DMS114 treated with DMSO at 0.1 percent for 48 hours (cell line): ENCODE results near the gene GPR17.

Experiments used
- DNase-seq: peaks from one replicate; lab custom pipeline; 2025; ENCODE audit not compliant: unreplicated experiment; lab: John Stamatoyannopoulos, UW

GPR17 gene

DNA sequence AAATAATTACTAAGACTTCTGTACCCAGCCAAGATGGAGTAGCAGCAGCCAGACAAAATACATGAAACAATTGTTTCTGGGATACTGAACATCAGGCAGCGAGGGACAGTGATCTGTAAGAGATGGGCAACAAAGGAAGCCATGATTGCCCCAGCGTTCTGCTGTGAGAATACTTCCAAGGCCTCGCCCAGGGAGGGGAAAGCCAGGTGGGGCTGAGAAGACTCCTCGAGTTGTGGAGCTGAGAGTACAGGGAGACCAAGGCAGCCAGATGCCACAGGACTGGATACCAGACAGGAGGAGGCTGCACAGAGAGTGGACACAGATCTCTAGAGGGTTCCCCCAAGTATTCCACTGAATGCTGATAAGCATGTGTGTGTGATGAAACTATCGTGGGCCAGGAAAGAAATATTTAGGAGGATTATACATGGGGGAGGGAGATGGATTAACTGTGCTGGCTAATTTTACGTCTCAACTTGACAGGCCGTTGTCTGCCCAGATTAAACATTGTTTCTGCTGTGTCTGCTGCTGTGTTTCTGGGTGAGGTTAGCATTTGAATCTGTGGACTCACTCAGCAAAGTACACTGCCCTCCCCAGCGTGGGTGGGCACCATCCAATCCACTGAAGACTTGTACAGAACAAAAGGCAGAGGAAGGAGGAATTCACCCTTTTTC lies 39.6 kb downstream of the GPR17 start:
- DNase-seq = no peak

GRCh38 chr2:127688405-127688804 lies 42.5 kb downstream of the GPR17 start:
- no peak for DNase-seq

DNA sequence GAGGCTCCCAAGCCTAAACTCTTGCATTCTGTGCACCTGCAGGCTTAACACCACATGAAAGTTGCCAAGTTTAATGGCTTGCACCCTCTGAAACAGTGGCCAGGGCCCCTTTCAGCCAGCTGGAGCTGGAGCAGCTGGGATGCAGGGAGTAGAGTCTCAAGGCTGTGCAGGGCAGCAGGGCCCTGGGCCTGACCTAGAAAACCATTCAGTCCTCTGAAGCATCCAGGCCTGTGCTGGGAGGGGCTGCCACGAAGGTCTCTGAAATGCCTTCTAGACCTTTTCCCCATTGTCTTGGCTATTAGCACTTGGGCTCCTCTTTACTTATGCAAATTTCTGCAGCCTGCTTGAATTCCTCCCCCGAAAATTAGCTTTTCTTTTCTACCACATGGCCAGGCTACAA lies 44.7 kb downstream of the GPR17 start:
- no peak for DNase-seq

- DNase-seq = no peak
These were observed 49.0 kb downstream of the GPR17 start for GRCh38 chr2:127694986-127695385.

DNA sequence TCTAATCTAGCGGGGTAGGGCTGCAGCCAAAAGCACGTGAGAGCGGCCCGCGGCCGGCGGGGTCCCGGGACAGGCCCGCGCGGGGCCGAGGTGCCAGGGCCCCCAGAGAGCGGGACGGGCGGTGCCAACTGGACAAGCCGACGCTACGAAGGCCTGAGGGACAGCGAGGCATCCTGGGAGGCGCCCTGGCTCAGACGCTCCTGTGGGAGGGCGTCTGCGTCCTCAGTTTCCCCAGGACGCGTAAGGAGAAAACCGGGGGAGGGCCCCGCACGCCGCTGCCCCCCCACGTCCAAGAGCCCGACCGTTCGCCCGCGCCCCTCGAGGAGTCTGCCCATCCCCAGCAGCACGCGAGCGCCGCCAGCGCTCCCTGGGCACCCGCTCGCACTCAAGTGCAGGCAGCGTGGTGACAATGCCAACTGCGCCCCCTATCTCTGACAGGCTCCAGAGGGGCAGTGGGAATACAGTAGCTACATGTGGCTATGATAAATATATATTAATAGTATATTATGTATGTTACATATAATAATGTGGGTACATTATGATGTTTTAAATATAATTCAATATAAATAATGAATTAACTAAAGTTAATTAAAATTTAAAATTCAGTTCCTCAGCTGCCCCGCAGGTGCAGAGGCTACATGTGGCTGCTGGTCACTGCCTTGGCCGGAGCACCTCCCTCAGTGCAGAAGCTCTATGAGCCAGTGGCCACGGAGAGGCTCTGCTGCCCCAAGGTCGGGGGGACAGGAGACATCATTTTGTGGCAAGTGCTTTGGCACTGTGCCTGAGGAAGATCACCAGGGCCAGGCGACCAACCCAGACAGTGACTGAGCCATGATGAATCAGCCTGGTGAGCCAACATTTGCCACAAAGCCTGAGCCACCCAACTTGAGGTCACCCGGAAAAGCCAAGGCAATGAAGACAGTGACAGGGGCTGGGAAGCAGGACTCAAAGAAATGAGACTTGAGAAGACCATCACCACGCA lies 49.8 kb downstream of the GPR17 start:
- peak; percentile 38 for DNase-seq

GRCh38 chr2:127697482-127698180 lies 51.7 kb downstream of the GPR17 start:
- no peak for DNase-seq

DNA sequence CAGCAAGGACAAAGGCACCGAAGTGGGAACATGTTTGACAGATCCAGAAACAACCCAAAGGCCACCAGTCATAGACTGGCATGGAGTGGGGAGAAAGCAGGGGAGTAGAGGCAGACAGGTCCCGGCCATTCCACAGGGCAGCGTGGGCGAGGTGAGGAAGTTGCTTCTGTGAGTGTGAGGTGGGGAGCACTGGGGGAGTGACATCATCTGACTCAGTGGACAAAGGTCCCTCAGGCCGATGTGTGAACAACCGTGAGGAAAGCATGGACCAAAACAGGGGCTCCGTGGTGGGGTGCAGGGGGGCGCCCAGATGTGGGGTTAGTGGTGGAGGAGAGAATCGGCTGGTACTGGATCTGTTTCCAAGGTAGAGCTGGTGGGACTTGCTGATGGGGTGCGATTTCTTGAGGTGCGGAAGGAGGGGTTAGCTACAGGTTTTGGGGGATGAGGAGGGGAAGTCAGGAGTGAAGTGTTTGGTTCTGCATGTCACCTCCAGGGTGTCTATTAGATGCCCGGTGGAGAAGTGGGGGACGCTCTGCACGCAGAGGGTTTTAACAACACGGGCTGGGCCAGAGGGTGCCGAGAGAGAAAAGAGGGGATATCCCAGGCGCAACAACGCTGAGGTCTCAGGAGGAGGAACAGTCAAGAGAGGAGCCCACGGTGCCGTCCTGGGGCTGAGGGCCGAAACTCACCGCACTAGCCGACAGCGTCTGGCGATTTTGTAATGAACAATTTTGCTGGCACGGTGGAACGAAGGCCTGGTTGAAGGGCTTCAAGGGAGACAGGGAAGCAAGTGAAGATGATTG lies 52.8 kb downstream of the GPR17 start:
- DNase-seq = no peak

GRCh38 chr2:127700527-127701192 lies 54.7 kb downstream of the GPR17 start:
- no peak for DNase-seq

DNA sequence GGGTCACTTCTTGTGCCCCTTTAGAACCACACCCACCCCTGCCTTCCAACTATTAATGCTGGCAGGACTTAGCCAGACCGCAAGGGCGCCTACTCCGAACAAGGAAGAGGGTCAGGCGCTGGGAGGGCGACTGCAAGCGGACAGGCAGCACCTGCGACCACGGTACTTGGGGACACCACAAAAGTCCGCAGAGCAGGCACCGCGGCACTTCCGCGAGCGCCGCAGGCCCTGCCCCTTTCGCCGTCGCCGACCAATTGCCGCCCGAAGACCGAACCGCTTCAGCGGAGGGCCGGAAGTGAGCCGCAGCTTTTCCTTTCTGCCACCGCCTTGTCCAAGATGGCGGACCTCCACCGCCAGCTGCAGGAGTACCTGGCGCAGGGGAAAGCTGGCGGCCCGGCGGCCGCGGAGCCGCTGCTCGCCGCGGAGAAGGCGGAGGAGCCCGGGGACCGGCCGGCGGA lies 55.3 kb downstream of the GPR17 start, which contains the start of gene SFT2D3:
SFT2D3 (plus strand) TSS at position 305 of the 458 bp plus-strand sequence; CDS start at position 337, 32 bp downstream.
- peak; percentile 74 for DNase-seq

DNA sequence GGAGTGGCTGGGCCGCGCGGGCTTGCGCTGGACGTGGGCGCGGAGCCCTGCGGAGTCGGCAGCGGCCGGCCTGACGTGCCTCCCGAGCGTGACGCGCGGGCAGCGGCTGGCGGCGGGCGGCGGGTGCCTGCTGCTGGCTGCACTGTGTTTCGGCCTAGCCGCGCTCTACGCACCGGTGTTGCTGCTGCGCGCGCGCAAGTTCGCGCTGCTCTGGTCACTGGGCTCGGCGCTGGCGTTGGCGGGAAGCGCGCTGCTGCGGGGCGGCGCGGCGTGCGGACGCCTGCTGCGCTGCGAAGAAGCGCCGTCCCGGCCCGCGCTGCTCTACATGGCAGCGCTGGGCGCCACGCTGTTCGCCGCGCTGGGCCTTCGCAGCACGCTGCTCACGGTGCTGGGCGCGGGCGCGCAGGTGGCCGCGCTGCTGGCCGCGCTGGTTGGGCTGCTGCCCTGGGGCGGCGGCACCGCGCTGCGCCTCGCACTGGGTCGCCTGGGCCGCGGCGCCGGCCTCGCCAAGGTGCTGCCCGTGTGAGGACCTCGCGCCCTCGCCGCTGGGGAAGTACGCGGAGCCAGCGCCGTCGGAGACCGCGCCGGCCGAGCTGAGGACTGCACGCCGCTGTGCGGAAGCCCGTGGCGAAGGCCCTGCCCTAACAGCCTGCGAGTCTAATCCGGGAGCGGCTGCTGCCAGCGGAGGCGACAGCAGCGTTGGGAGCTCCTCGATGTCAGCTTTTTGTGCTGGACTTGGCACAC lies 55.9 kb downstream of the GPR17 start:
- peak; percentile 19 for DNase-seq
